Measurements from ENCODE around the gene GLCE. TPM values are rescaled to one million over a fixed set of nuclear protein-coding genes. Genes with fewer than 3 reads are reported as not detected.

GLCE gene
- total RNA-seq, 1 experiment from 2014 or later = 12.5 TPM

DNA sequence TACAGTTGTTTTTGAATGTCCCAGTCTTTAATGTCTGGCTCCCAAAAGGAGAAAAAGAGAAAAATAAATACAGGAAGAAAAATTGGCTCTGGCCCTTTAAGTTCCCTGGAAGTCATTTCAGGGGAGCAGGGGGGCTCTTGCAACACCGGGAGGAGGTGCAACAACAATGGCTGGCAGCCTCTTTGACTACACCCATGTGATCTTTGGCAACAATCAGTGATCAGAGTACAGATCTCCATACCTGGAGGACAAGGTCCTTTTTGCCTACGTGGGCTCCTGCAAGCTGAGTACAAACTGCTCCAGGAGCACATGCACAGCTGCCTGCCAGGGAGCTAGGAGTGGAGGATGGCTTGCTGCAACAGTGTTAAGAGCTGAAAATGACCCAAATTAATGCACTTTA, 63.9 kb downstream of the GLCE start (continued):
- TF ChIP-seq ZNF317 (CRISPR knock-in tag; IDR thresholded peaks at IDR 0.05; ENCODE audit: borderline replicate concordance, low read depth) (no peak), ELF4 (CRISPR knock-in tag; IDR thresholded peaks at IDR 0.05; ENCODE audit: low read depth) (no peak), SMAD4 (CRISPR knock-in tag; IDR thresholded peaks at IDR 0.05) (no peak), AR (CRISPR knock-in tag; IDR thresholded peaks at IDR 0.05) (no peak), SOX15 (CRISPR knock-in tag; IDR thresholded peaks at IDR 0.05) (no peak)
- TF ChIP-seq, protein P1, sequence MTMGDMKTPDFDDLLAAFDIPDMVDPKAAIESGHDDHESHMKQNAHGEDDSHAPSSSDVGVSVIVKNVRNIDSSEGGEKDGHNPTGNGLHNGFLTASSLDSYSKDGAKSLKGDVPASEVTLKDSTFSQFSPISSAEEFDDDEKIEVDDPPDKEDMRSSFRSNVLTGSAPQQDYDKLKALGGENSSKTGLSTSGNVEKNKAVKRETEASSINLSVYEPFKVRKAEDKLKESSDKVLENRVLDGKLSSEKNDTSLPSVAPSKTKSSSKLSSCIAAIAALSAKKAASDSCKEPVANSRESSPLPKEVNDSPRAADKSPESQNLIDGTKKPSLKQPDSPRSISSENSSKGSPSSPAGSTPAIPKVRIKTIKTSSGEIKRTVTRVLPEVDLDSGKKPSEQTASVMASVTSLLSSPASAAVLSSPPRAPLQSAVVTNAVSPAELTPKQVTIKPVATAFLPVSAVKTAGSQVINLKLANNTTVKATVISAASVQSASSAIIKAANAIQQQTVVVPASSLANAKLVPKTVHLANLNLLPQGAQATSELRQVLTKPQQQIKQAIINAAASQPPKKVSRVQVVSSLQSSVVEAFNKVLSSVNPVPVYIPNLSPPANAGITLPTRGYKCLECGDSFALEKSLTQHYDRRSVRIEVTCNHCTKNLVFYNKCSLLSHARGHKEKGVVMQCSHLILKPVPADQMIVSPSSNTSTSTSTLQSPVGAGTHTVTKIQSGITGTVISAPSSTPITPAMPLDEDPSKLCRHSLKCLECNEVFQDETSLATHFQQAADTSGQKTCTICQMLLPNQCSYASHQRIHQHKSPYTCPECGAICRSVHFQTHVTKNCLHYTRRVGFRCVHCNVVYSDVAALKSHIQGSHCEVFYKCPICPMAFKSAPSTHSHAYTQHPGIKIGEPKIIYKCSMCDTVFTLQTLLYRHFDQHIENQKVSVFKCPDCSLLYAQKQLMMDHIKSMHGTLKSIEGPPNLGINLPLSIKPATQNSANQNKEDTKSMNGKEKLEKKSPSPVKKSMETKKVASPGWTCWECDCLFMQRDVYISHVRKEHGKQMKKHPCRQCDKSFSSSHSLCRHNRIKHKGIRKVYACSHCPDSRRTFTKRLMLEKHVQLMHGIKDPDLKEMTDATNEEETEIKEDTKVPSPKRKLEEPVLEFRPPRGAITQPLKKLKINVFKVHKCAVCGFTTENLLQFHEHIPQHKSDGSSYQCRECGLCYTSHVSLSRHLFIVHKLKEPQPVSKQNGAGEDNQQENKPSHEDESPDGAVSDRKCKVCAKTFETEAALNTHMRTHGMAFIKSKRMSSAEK (CRISPR knock-in tag; IDR thresholded peaks at IDR 0.05; ENCODE audit: borderline replicate concordance) = no peak

GRCh38 chr15:69225355-69226022, 65.1 kb downstream of the GLCE start:
- H3K27me3 Mint-ChIP-seq (ENCODE audit: low read depth) = no peaks in the 10 kb centered on the region
- H3K4me3 Mint-ChIP-seq = no peak overlapping the region
- peaks cover 15% of the 10 kb centered on the region for H3K4me1 Mint-ChIP-seq
- ChIA-PET POLR2A (no interaction called here), CTCF (interaction anchor here (0.6 to 3.1 kb wide), 11 partner anchors 12 to 194 kb away, joined by 3 to 29 read pairs (median 5); partner anchors contain the start of gene GLCE)
- peaks cover 14% of the 10 kb centered on the region for H3K36me3 Mint-ChIP-seq
- no peak for TF ChIP-seq HMGA2 (CRISPR knock-in tag; IDR thresholded peaks at IDR 0.05)
- TF ChIP-seq, protein P2, sequence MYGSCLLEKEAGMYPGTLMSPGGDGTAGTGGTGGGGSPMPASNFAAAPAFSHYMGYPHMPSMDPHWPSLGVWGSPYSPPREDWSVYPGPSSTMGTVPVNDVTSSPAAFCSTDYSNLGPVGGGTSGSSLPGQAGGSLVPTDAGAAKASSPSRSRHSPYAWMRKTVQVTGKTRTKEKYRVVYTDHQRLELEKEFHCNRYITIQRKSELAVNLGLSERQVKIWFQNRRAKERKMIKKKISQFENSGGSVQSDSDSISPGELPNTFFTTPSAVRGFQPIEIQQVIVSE (CRISPR knock-in tag; IDR thresholded peaks at IDR 0.05; ENCODE audit: borderline replicate concordance) = no peak
- TF ChIP-seq GRHL2 (CRISPR knock-in tag; IDR thresholded peaks at IDR 0.05; ENCODE audit: insufficient replicate concordance, severe bottlenecking) = no peak
- no peak for TF ChIP-seq AR (CRISPR knock-in tag; IDR thresholded peaks at IDR 0.05)
- no peak for TF ChIP-seq GABPB1 (CRISPR knock-in tag; IDR thresholded peaks at IDR 0.05)
- TF ChIP-seq OVOL2 (CRISPR knock-in tag; IDR thresholded peaks at IDR 0.05; ENCODE audit: borderline replicate concordance) = no peak
- no peak for TF ChIP-seq ZNF232 (CRISPR knock-in tag; IDR thresholded peaks at IDR 0.05)
- TF ChIP-seq, protein P3, sequence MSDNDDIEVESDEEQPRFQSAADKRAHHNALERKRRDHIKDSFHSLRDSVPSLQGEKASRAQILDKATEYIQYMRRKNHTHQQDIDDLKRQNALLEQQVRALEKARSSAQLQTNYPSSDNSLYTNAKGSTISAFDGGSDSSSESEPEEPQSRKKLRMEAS (CRISPR knock-in tag; IDR thresholded peaks at IDR 0.05) = no peak
- TF ChIP-seq MXD4 (CRISPR knock-in tag; IDR thresholded peaks at IDR 0.05; ENCODE audit: borderline replicate concordance) = no peak
- TF ChIP-seq, protein P4, sequence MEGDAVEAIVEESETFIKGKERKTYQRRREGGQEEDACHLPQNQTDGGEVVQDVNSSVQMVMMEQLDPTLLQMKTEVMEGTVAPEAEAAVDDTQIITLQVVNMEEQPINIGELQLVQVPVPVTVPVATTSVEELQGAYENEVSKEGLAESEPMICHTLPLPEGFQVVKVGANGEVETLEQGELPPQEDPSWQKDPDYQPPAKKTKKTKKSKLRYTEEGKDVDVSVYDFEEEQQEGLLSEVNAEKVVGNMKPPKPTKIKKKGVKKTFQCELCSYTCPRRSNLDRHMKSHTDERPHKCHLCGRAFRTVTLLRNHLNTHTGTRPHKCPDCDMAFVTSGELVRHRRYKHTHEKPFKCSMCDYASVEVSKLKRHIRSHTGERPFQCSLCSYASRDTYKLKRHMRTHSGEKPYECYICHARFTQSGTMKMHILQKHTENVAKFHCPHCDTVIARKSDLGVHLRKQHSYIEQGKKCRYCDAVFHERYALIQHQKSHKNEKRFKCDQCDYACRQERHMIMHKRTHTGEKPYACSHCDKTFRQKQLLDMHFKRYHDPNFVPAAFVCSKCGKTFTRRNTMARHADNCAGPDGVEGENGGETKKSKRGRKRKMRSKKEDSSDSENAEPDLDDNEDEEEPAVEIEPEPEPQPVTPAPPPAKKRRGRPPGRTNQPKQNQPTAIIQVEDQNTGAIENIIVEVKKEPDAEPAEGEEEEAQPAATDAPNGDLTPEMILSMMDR (IDR thresholded peaks at IDR 0.05) = no peak
- no peak for TF ChIP-seq ZMAT4 (CRISPR knock-in tag; IDR thresholded peaks at IDR 0.05)
- H3K9me3 Mint-ChIP-seq = peaks cover 12% of the 10 kb centered on the region
- ATAC-seq (0 out of 2 replicates have a peak, but pooled peaks have one; percentile 38), DNase-seq (ENCODE audit: low spot score) (no peak)
- no peak overlapping the region for H3K27ac Mint-ChIP-seq

Data from WTC11 (cell line).